Breast epithelium (tissue), 3 donors: ENCODE measurements around the gene HEATR5A.

ENCODE experiments used
- POLR2AphosphoS5 ChIP-seq, 3 donors: sonication (generic); formaldehyde crosslinking; IDR thresholded peaks; one replicate each; pipeline ENCODE4 v1.6.1; 2017; ENCODE audit warnings: antibody characterized with exemption in 3 of 3
- TF ChIP-seq, protein P1 (sequence below), 3 donors: fragments of 450-650 bp; IDR thresholded peaks; one replicate each; pipeline ENCODE4 v1.5.1; 2016 to 2017; ENCODE audit warnings: antibody characterized with exemption in 3 of 3, mild to moderate bottlenecking in 3 of 3, moderate library complexity in 3 of 3

DNA sequence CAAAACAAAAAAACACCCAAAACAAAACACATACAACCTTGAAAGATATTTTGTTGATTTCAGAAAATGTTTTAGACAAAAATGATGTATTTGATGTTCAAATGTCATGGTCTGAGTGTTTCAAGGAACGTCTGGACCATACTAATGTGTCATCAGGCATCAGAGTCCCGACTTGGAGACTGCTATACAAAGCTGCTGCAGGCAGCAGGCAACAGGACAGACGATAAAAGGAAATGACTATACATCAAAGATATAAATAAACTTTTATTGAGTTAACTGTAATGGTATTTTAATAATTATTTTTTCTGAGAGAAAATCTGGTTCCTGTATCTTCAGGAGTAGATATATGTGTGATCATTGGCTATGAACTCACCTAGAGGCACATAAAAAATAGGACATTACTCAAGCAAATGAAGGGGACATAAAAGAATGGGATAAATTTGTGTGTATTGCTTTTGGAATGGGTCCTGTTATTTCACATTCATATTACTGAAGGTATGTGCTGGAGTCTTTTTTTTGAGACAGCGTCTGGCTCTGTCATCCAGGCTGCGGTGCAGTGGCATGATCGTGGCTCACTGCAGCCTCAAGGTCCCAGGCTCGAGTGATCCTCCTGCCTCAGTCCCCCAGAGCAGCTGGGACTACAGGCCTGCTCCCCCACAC is 125.5 kb downstream of the HEATR5A start:
- TF ChIP-seq, protein P1, sequence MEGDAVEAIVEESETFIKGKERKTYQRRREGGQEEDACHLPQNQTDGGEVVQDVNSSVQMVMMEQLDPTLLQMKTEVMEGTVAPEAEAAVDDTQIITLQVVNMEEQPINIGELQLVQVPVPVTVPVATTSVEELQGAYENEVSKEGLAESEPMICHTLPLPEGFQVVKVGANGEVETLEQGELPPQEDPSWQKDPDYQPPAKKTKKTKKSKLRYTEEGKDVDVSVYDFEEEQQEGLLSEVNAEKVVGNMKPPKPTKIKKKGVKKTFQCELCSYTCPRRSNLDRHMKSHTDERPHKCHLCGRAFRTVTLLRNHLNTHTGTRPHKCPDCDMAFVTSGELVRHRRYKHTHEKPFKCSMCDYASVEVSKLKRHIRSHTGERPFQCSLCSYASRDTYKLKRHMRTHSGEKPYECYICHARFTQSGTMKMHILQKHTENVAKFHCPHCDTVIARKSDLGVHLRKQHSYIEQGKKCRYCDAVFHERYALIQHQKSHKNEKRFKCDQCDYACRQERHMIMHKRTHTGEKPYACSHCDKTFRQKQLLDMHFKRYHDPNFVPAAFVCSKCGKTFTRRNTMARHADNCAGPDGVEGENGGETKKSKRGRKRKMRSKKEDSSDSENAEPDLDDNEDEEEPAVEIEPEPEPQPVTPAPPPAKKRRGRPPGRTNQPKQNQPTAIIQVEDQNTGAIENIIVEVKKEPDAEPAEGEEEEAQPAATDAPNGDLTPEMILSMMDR (IDR thresholded peaks at IDR 0.05) = no peak
- TF ChIP-seq POLR2AphosphoS5 (IDR thresholded peaks at IDR 0.05) = no peak
